Right hindlimb (tissue), 1 donor: ENCODE data around the gene GPX3.
A peak's percentile ranks its signal among the peaks of the same experiment; 100 is the strongest.

ENCODE experiments used
- DNase-seq: peaks from one replicate; pipeline ENCODE4 v3.0.0-alpha.2; 2018

The GPX3 gene

GRCh38 chr5:151058891-151059489 is 38.6 kb downstream of the GPX3 start:
- no peak for DNase-seq

GRCh38 chr5:151060742-151061141 is 40.4 kb downstream of the GPX3 start:
- DNase-seq: no peak

DNA sequence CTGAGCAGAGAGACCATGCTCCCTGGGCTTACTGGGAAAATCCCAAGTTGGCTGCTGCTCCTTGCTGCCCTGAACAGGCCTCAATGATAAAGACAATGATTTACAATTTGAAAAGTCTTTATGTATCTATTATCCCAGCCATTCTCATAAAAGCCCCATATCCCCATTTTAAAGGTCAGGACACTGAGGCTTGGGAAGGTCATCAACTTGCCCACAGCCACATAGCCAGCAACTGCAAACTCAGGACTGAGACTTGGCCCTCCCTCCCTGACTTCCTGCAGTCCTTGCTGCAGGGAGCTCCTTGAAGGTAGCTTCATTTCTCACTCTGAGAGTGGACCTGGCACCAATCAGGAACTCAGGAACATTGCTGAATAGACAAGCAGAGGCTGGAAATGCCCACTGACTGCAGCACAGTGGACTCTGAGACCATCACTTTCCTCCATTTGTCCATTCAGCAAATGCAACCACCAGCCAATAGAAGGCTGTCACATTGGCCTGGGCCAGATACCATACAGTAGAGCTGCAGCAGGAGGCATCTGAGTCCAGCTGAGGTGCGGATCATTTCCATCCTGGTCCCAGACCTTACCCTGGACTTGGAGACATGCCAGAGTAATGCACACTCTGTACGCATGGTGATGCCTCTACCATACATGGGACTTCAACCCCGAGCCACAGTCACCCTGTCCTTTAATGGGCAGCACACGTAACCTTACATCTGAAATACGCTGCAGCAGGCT is 42.2 kb downstream of the GPX3 start:
- DNase-seq: no peak

DNA sequence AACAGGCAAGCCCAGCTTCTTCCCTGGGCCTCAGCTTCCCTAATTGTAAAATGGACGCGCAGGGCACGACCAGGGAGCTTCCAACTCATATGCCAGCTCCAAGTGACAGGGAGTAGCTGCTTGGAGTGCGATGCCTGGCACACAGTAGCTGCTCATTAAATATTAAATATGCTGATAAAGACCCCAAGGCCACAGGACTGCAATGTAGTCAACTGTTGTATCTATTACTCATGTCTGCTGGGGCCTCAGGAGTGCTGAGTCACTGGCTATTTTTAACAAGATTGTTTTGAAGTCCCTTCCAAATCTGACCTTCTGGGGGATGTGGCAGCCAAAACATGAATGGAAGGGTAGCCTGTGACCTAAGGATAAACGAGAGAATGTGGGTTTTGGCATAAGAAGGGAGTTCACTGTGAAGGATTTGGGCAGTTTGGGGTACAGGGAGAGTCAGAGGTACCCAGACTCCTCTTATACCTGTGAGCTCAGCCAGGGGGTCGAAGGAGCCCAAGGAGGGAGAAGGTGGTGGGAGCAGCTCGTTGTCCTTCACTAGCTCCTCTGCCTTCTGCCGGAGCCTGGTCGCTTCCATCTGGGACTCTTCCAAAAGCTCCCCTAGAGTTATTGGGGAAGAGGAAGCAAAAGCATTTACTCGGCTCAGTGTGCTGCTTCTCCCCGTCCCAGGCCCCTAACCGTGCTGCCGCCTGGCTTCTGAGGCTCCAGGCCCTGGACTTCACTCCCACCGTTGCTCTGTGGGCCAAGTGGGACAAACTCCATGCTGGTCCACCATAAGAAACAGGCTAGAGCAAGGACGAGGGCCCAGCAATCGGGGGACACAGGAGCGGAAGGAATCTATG is 43.0 kb downstream of the GPX3 start:
- peak; percentile 59 for DNase-seq

GRCh38 chr5:151064916-151065499 is 44.6 kb downstream of the GPX3 start:
- DNase-seq: no peak

- DNase-seq: no peak
Observed at GRCh38 chr5:151065609-151066008, 45.2 kb downstream of the GPX3 start.

DNA sequence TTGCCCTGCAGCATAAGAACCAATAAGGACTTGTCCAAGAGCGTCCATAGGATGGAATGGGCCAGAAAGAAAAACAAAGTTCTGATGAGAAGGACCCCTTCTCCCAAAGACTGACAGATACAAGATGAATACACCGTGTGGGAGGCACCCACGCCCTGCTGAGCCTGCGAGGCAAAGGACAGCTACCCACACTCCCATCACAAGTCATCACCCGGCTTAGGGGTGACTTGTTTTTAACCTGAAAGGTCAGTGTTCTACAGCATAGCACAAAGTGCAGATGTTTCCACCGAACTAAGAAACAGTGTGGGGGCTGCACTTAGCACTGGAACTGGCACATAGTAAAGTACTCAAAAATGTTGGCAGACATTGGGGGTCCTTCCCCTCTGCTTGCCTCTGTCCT is 46.5 kb downstream of the GPX3 start:
- DNase-seq: no peak

- no peak for DNase-seq
Observed at GRCh38 chr5:151067632-151068432, 47.4 kb downstream of the GPX3 start.

- peak; percentile 68 for DNase-seq
Observed at GRCh38 chr5:151068433-151069197, 48.2 kb downstream of the GPX3 start.

DNA sequence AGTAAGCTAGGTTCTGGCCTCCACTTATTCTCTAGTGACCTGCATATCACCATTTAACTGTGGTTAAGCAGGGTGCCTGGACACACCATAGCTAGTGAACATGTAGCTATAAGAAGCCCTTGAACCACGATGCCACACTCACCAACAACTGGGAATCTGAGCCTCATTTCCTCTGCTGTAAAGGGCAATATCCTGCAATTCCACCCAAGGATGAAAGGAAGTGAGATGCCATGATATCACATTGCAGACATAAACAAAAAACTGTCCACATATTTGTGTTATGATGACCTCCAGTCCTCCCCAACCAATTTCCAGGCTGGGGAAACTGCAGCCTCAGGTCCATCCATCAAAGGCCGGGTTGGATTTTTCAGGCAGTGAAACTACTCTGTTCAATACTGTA is 50.1 kb downstream of the GPX3 start:
- DNase-seq: no peak

GRCh38 chr5:151071021-151071420 is 50.6 kb downstream of the GPX3 start:
- no peak for DNase-seq

- DNase-seq: no peak
Observed at GRCh38 chr5:151071848-151072629, 51.6 kb downstream of the GPX3 start.

DNA sequence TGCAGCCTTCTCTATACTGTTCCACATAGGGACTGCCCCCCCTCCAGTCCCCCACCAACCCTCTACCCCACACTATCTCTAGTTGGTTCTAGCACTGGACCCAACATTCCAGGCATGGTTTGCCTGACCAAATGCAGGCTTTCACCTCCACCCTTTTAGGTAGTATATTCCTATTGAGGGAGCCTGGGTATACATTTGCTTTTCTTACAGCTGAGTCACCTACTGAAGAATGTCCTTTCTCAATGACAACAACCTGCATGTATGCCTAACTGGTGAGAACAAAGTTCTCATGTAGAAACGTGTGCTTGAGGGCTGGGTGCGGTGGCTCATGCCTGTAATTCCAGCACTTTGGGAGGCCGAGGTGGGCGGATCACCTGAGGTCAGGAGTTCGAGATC is 52.2 kb downstream of the GPX3 start:
- DNase-seq: no peak

DNA sequence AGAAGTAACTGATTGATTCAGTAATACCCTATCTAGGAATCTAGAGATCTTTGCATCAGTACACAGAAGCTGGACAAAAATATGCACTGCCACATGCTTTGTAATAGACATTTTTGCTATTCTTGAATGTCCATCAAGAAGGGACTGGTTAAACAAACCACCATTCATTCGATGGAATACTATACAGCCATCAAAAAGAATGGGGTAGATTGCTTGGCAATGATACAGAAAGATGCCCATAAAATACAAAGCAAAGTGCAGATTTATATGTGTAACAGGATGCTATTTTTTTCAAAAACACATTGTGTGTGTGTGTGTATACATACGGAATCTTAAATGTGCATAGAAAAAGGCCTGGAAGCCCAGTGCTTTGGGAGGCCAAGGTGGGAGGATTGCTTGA is 52.9 kb downstream of the GPX3 start:
- no peak for DNase-seq

DNA sequence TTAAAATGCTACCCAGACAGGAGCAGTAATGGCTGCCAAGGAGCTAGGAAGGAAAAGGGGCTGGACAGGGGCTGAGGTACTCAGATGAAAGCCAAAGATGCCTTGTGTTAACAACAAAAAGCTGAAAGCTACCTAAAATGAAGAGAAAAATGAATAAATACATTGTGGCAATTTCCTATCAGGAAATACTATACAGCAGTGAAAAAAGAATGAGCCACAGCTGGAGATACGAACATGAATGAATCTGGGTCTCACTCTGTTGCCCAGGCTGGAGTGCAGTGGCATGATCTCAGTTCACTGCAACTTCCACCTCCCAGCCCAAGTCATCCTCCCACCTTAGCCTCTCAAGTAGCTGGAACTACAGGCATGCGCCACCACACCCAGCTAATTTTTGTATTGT is 54.2 kb downstream of the GPX3 start:
- DNase-seq: no peak

- no peak for DNase-seq
Observed at GRCh38 chr5:151075698-151076331, 55.4 kb downstream of the GPX3 start.

DNA sequence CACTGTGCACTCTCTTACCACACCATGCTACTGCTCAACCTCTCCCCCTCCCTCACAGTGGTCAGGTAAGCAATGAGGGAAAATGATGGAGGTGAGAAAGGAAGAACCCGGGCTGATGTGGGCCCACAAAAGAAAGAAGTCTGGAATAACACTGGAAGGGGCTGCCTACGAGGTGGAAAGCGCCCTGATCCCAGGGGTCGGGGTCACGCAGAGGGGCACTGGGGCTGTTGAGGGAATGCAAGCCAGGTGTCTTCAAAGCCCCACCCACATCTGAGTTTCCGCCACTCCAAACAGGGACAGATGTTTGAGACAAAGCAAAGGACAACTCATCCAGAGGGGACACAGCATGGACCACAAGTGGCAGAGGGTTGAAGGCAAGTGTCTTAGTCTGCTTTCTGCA is 56.2 kb downstream of the GPX3 start:
- no peak for DNase-seq

DNA sequence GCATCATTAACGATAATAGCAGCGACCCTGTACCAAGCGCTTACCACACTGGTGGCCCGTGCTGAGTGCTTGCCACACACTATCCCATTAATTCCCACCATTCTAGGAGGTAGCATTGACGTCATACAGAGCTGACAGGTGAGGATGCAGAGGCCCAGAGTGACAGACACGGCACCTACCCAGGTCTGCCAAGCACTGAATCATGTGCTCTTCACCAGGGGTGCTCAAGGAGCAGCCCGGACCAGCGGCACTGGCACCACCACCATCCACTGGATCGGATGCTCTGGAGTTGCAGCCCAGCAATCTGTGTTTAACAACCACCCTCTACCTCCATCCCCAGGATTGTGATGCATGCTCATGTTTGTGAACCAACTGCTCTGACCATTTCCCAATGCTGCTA is 57.0 kb downstream of the GPX3 start:
- no peak for DNase-seq

DNA sequence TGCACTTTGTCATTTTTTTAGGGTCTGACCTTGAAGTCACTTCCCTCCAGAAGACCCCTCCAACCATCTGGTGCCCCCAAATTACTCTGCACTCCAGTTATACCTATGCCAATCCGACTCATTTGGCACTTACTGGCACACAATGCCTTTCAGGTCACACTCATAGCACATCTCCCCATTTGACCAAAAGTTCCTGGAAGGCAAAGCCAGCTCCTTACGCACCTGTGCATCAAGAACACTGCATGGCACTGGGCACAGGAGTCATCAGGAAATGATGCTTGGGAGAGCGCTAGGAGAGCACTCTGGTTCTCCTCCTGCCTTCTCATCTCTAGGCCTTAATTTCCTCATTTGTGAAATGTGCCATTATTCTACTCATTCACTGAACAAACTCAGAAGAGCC is 57.6 kb downstream of the GPX3 start:
- DNase-seq: no peak
